H9 (cell line): ENCODE measurements around the gene RPL36A. TPM values are rescaled to one million over a fixed set of nuclear protein-coding genes. Genes with fewer than 3 reads are reported as not detected.

ENCODE experiments used
- DNase-seq: peaks from one replicate; pipeline ENCODE4 v3.0.0-alpha.2; 2017
- H2AFZ ChIP-seq: one replicate; pipeline ENCODE4 v1.6.1; 2013; ENCODE audit warnings: mild to moderate bottlenecking, low read length, control low read depth, moderate library complexity
- H2AK5ac ChIP-seq: 2 replicates; pipeline ENCODE4 v1.6.1; 2013; ENCODE audit warnings: low read length, control low read depth, mixed read lengths; ENCODE audit not compliant: insufficient read length
- H2BK120ac ChIP-seq: one replicate; pipeline ENCODE4 v1.6.1; 2013; ENCODE audit warnings: low read depth, mild to moderate bottlenecking, low read length, control low read depth, inconsistent platforms; ENCODE audit not compliant: poor library complexity, severe bottlenecking
- H2BK12ac ChIP-seq: 2 replicates; pipeline ENCODE4 v1.6.1; 2013; ENCODE audit warnings: low read length, control low read depth, mixed read lengths, low read depth; ENCODE audit not compliant: insufficient read length
- H2BK15ac ChIP-seq: 2 replicates; pipeline ENCODE4 v1.6.1; 2013; ENCODE audit warnings: low read depth, low read length, control low read depth
- H2BK20ac ChIP-seq: one replicate; pipeline ENCODE4 v1.6.1; 2013; ENCODE audit warnings: low read depth, mild to moderate bottlenecking, low read length, control low read depth, inconsistent platforms; ENCODE audit not compliant: poor library complexity, severe bottlenecking
- H2BK5ac ChIP-seq: 2 replicates; pipeline ENCODE4 v1.6.1; 2013; ENCODE audit warnings: low read length, control low read depth, mixed read lengths; ENCODE audit not compliant: insufficient read length
- H3K14ac ChIP-seq: 2 replicates; pipeline ENCODE4 v1.6.1; 2013; ENCODE audit warnings: low read length, control low read depth; ENCODE audit not compliant: insufficient read depth
- H3K18ac ChIP-seq: 2 replicates; pipeline ENCODE4 v1.6.1; 2013; ENCODE audit warnings: low read depth, mild to moderate bottlenecking, mixed read lengths, low read length, control low read depth; ENCODE audit not compliant: insufficient read length
- H3K23ac ChIP-seq: 2 replicates; pipeline ENCODE4 v1.6.1; 2013; ENCODE audit warnings: low read length, control low read depth, mixed read lengths, low read depth; ENCODE audit not compliant: insufficient read length
- H3K23me2 ChIP-seq: 2 replicates; pipeline ENCODE4 v1.6.1; 2013; ENCODE audit warnings: low read depth, mild to moderate bottlenecking, mixed read lengths, low read length, control low read depth; ENCODE audit not compliant: insufficient read length, poor library complexity, severe bottlenecking
- H3K27ac ChIP-seq: 2 replicates; pipeline ENCODE4 v1.5.1; 2013; ENCODE audit warnings: low read length, control low read depth, mixed read lengths, low read depth; ENCODE audit not compliant: insufficient read length
- H3K27me3 ChIP-seq: 2 replicates; pipeline ENCODE4 v1.6.1; 2013; ENCODE audit warnings: low read length, control low read depth, inconsistent platforms; ENCODE audit not compliant: insufficient read depth
- H3K4ac ChIP-seq: 2 replicates; pipeline ENCODE4 v1.6.1; 2013; ENCODE audit warnings: low read depth, mild to moderate bottlenecking, control low read depth, inconsistent platforms, low read length, moderate library complexity
- H3K4me1 ChIP-seq: 2 replicates; pipeline ENCODE4 v1.6.1; 2013; ENCODE audit warnings: low read length, control low read depth, inconsistent platforms; ENCODE audit not compliant: insufficient read depth
- H3K4me2 ChIP-seq: 2 replicates; pipeline ENCODE4 v1.6.1; 2013; ENCODE audit warnings: low read length, control low read depth, mixed read lengths; ENCODE audit not compliant: insufficient read length, insufficient read depth
- H3K56ac ChIP-seq: 2 replicates; pipeline ENCODE4 v1.6.1; 2013; ENCODE audit warnings: low read depth, mild to moderate bottlenecking, mixed read lengths, low read length, control low read depth; ENCODE audit not compliant: insufficient read length
- H3K79me1 ChIP-seq: 2 replicates; pipeline ENCODE4 v1.6.1; 2013; ENCODE audit warnings: low read depth, mild to moderate bottlenecking, moderate library complexity, low read length, control low read depth, inconsistent platforms; ENCODE audit not compliant: insufficient read depth, poor library complexity, severe bottlenecking
- H3K79me2 ChIP-seq: 2 replicates; pipeline ENCODE4 v1.6.1; 2013; ENCODE audit warnings: low read length, control low read depth, inconsistent platforms; ENCODE audit not compliant: insufficient read depth
- H3K9ac ChIP-seq: 2 replicates; pipeline ENCODE4 v1.6.1; 2013; ENCODE audit warnings: low read length, control low read depth, mixed read lengths; ENCODE audit not compliant: insufficient read length; ENCODE audit errors: extremely low read depth
- H3K9me3 ChIP-seq: one replicate; pipeline ENCODE4 v1.6.1; 2013; ENCODE audit warnings: low read depth, low read length, inconsistent platforms; ENCODE audit not compliant: control insufficient read depth
- H3T11ph ChIP-seq: one replicate; pipeline ENCODE4 v1.6.1; 2013; ENCODE audit warnings: mild to moderate bottlenecking, low read length, control low read depth, inconsistent platforms
- H4K20me1 ChIP-seq: one replicate; pipeline ENCODE4 v1.6.1; 2013; ENCODE audit not compliant: control insufficient read depth, insufficient read length, insufficient read depth
- H4K5ac ChIP-seq: 2 replicates; pipeline ENCODE4 v1.6.1; 2013; ENCODE audit warnings: low read depth, mild to moderate bottlenecking, mixed read lengths, low read length, control low read depth; ENCODE audit not compliant: insufficient read length
- H4K8ac ChIP-seq: replicated peaks from 2 replicates; pipeline ENCODE4 v1.6.1; 2013; ENCODE audit warnings: low read length, control low read depth, mixed read lengths, low read depth; ENCODE audit not compliant: insufficient read length
- H4K91ac ChIP-seq: 2 replicates; pipeline ENCODE4 v1.6.1; 2013; ENCODE audit warnings: low read depth, mild to moderate bottlenecking, moderate library complexity, mixed read lengths, low read length, control low read depth; ENCODE audit not compliant: insufficient read length
- H3K27ac Mint-ChIP-seq, 3 experiments: 2 replicates in 2 of 3; 3 replicates in 1 of 3; pipeline ENCODE4 v1.8.0; 2020 to 2021; ENCODE audit warnings: mixed read lengths in 3 of 3, mild to moderate bottlenecking in 1 of 3, moderate library complexity in 1 of 3
- H3K27me3 Mint-ChIP-seq: 2 replicates; pipeline ENCODE4 v1.8.0; 2021; ENCODE audit warnings: low read depth, mild to moderate bottlenecking, moderate library complexity, mixed read lengths
- H3K36me3 Mint-ChIP-seq, 3 experiments: 2 replicates in 2 of 3; 3 replicates in 1 of 3; pipeline ENCODE4 v1.8.0; 2020 to 2021; ENCODE audit warnings: low read depth in 3 of 3, mixed read lengths in 3 of 3; ENCODE audit not compliant: insufficient read depth in 1 of 3
- H3K4me1 Mint-ChIP-seq, 2 experiments: 2 replicates each; pipeline ENCODE4 v1.8.0; 2020; ENCODE audit warnings: mixed read lengths in 2 of 2
- H3K4me3 Mint-ChIP-seq, 2 experiments: 2 replicates in 1 of 2; 3 replicates in 1 of 2; pipeline ENCODE4 v1.8.0; 2020 to 2021; ENCODE audit warnings: mild to moderate bottlenecking in 2 of 2, mixed read lengths in 2 of 2, moderate library complexity in 1 of 2
- H3K9me3 Mint-ChIP-seq, 2 experiments: 2 replicates in 1 of 2; 3 replicates in 1 of 2; pipeline ENCODE4 v1.8.0; 2020; ENCODE audit warnings: mild to moderate bottlenecking in 2 of 2, mixed read lengths in 2 of 2, moderate library complexity in 1 of 2
- CTCF ChIP-seq: fragments of 200-600 bp; sonication (generic); conservative IDR thresholded peaks from 3 replicates; pipeline ENCODE4 v1.8.0; 2021; ENCODE audit warnings: antibody characterized with exemption, mild to moderate bottlenecking
- WGBS: extraction: QIAGEN DNeasy Blood & Tissue Kit; methylation state at CpG from one replicate; pipeline ENCODE4 v1.1.7; 2013; ENCODE audit warnings: missing lambda C conversion rate, low lambda C conversion rate, mixed read lengths; ENCODE audit not compliant: insufficient read length; ENCODE audit errors: extremely low coverage; 5-methylcytosine and 5-hydroxymethylcytosine counted together
- total RNA-seq: library from RNA; stranded (reverse); gene quantifications from 2 replicates; pipeline ENCODE4 v1.2.1, GENCODE V29; 2021

Gene RPL36A
- total RNA-seq, 1 experiment from 2014 or later, result 428 TPM

GRCh38 chrX:101359966-101360365 is 30.8 kb upstream of the RPL36A start:
- H3K4me3 Mint-ChIP-seq, result no peak overlapping the region
- no peaks in the 10 kb centered on the region; the same call in 1 of the 2 replicates for H3K4me1 ChIP-seq

More at GRCh38 chrX:101359966-101360365, 30.8 kb upstream of the RPL36A start:
- H3K27me3 Mint-ChIP-seq, result peaks cover 5% of the 10 kb centered on the region; the same call in 1 of the 2 replicates
- Histone ChIP-seq H3K56ac (no peak overlapping the region), H3K27me3 (no peaks in the 10 kb centered on the region), H4K8ac (no peak overlapping the region), H4K5ac (no peak overlapping the region), H3K23ac (no peak overlapping the region), H2AFZ (no peak overlapping the region), H3K79me1 (no peaks in the 10 kb centered on the region), H3K23me2 (no peaks in the 10 kb centered on the region), H3T11ph (no peak overlapping the region), H4K91ac (no peak overlapping the region), H2BK12ac (no peak overlapping the region), H3K18ac (no peak overlapping the region), H3K14ac (no peak overlapping the region), H3K4ac (no peak overlapping the region), H4K20me1 (no peaks in the 10 kb centered on the region), H2AK5ac (no peak overlapping the region), H3K27ac (no peak overlapping the region), H2BK5ac (no peak overlapping the region), H3K9ac (no peak overlapping the region), H3K79me2 (no peaks in the 10 kb centered on the region), H2BK120ac (no peak overlapping the region), H3K9me3 (peaks cover 54% of the 10 kb centered on the region), H3K4me2 (no peak overlapping the region), H2BK20ac (no peak overlapping the region), H2BK15ac (no peak overlapping the region)
- DNase-seq, result no peak
- no peaks in the 10 kb centered on the region for H3K4me1 Mint-ChIP-seq
- no CpG with 5 or more reads among the region's 1 CpG for WGBS
- no peak for TF ChIP-seq CTCF
- H3K27ac Mint-ChIP-seq, result no peak overlapping the region
- H3K9me3 Mint-ChIP-seq, result peaks cover 74 to 83% of the 10 kb centered on the region in 2 experiments
- H3K36me3 Mint-ChIP-seq, result peaks cover 0 to 4% (median 0%) of the 10 kb centered on the region in 3 experiments; a peak in 2 of 7 replicates
